Neural cell (in vitro differentiated cells): ENCODE results near the gene CLEC20A. TPM values are rescaled to one million over a fixed set of nuclear protein-coding genes. Genes with fewer than 3 reads are reported as not detected.

ENCODE experiments used
- H2AFZ ChIP-seq: fragments of 200-600, 300-800 bp; sonication (generic), shearing (Covaris generic); 2 replicates; pipeline ENCODE4 v1.6.0; 2014; ENCODE audit warnings: low read depth, mild to moderate bottlenecking, antibody characterized with exemption, low read length, moderate library complexity
- H3F3A ChIP-seq: fragments of 200-600 bp; shearing (Covaris generic); 2 replicates; pipeline ENCODE4 v1.6.1; 2016; ENCODE audit warnings: mild to moderate bottlenecking, moderate library complexity, mixed read lengths, antibody characterized with exemption, low read length; ENCODE audit not compliant: insufficient read depth, poor library complexity, severe bottlenecking
- H3K27ac ChIP-seq: fragments of 200-600, 300-800 bp; sonication (generic), shearing (Covaris generic); 2 replicates; pipeline ENCODE4 v1.5.1; 2014; ENCODE audit warnings: mild to moderate bottlenecking, low read length, moderate library complexity
- H3K27me3 ChIP-seq: fragments of 300-800, 200-600 bp; sonication (generic), shearing (Covaris generic); 2 replicates; pipeline ENCODE4 v1.6.0; 2014; ENCODE audit warnings: mild to moderate bottlenecking, low read depth, low read length, moderate library complexity; ENCODE audit not compliant: insufficient read depth
- H3K36me3 ChIP-seq: fragments of 300-800, 200-600 bp; sonication (generic), shearing (Covaris generic); 2 replicates; pipeline ENCODE4 v1.5.1; 2014; ENCODE audit warnings: mild to moderate bottlenecking, antibody characterized with exemption, low read length, moderate library complexity; ENCODE audit not compliant: insufficient read depth
- H3K4me2 ChIP-seq: fragments of 300-800, 200-600 bp; sonication (generic), shearing (Covaris generic); 2 replicates; pipeline ENCODE4 v1.6.0; 2014; ENCODE audit warnings: mild to moderate bottlenecking, low read length
- H3K4me3 ChIP-seq: fragments of 300-800, 200-600 bp; sonication (generic), shearing (Covaris generic); 2 replicates; pipeline ENCODE4 v1.5.1; 2014; ENCODE audit warnings: mild to moderate bottlenecking, low read length, moderate library complexity
- H3K79me2 ChIP-seq: fragments of 200-600 bp; shearing (Covaris generic); replicated peaks from 2 replicates; pipeline ENCODE4 v1.6.0; 2014; ENCODE audit warnings: mild to moderate bottlenecking, low read length, moderate library complexity; ENCODE audit not compliant: insufficient read depth
- H3K9ac ChIP-seq: fragments of 300-800, 200-600 bp; sonication (generic), shearing (Covaris generic); 2 replicates; pipeline ENCODE4 v1.6.1; 2016; ENCODE audit warnings: mild to moderate bottlenecking, low read length, mixed read lengths
- H3K9me2 ChIP-seq: fragments of 200-600 bp; shearing (Covaris generic); 2 replicates; pipeline ENCODE4 v1.6.1; 2016; ENCODE audit warnings: mild to moderate bottlenecking, low read length, mixed read lengths; ENCODE audit not compliant: insufficient read depth
- H3K9me3 ChIP-seq: fragments of 200-600, 300-800 bp; sonication (generic), shearing (Covaris generic); 2 replicates; pipeline ENCODE4 v1.6.1; 2016; ENCODE audit warnings: mild to moderate bottlenecking, mixed run types, low read length, moderate library complexity, mixed read lengths
- H4K20me1 ChIP-seq: fragments of 200-600 bp; shearing (Covaris generic); 2 replicates; pipeline ENCODE4 v1.6.1; 2016; ENCODE audit warnings: mild to moderate bottlenecking, mixed run types; ENCODE audit not compliant: insufficient read depth
- CTCF ChIP-seq: fragments of 450-650 bp; IDR thresholded peaks from 2 replicates; pipeline ENCODE4 v1.5.1; 2014; ENCODE audit warnings: antibody characterized with exemption, mild to moderate bottlenecking, moderate library complexity; ENCODE audit not compliant: poor library complexity, severe bottlenecking
- EP300 ChIP-seq: fragments of 450-650 bp; conservative IDR thresholded peaks from 2 replicates; pipeline ENCODE4 v1.6.1; 2014; ENCODE audit warnings: antibody characterized with exemption, mild to moderate bottlenecking, moderate library complexity; ENCODE audit not compliant: poor library complexity, severe bottlenecking
- EZH2 ChIP-seq: fragments of 200-600, 300-800 bp; shearing (Covaris generic), sonication (generic); IDR thresholded peaks from 2 replicates; pipeline ENCODE4 v1.6.1; 2014; ENCODE audit warnings: antibody characterized with exemption, low read length, borderline replicate concordance, mild to moderate bottlenecking; ENCODE audit not compliant: insufficient read depth, poor library complexity, severe bottlenecking
- MXI1 ChIP-seq: fragments of 450-650 bp; conservative IDR thresholded peaks from 2 replicates; pipeline ENCODE4 v1.6.1; 2014; ENCODE audit warnings: antibody characterized with exemption, mild to moderate bottlenecking; ENCODE audit not compliant: poor library complexity, severe bottlenecking
- POLR2AphosphoS5 ChIP-seq: IDR thresholded peaks from 2 replicates; pipeline ENCODE4 v1.6.1; 2012
- RAD21 ChIP-seq: fragments of 450-650 bp; conservative IDR thresholded peaks from 2 replicates; pipeline ENCODE4 v1.6.1; 2014; ENCODE audit warnings: antibody characterized with exemption, mild to moderate bottlenecking, moderate library complexity
- REST ChIP-seq: IDR thresholded peaks from 2 replicates; pipeline ENCODE4 v1.6.1; 2012; ENCODE audit warnings: borderline replicate concordance
- SMC3 ChIP-seq: fragments of 450-650 bp; conservative IDR thresholded peaks from 2 replicates; pipeline ENCODE4 v1.6.1; 2014; ENCODE audit warnings: antibody characterized with exemption, mild to moderate bottlenecking, moderate library complexity; ENCODE audit not compliant: poor library complexity
- TAF1 ChIP-seq: IDR thresholded peaks from 2 replicates; pipeline ENCODE4 v1.6.1; 2012; ENCODE audit warnings: low read depth
- polyA plus RNA-seq: library from polyadenylated mRNA; depleted of rRNA; stranded (reverse); fragments of >200 nt; gene quantifications from 2 replicates; pipeline ENCODE4 v1.2.3, GENCODE V29; 2014

CLEC20A gene
- polyA plus RNA-seq, 1 donor from 2014 or later, result 0.78 TPM

- TF ChIP-seq SMC3, result no peak
- no peak for TF ChIP-seq CTCF
- TF ChIP-seq RAD21, result no peak
- TF ChIP-seq REST, result no peak
- no peak for TF ChIP-seq POLR2AphosphoS5
- TF ChIP-seq EZH2, result no peak
- TF ChIP-seq EP300, result no peak
- no peak for TF ChIP-seq TAF1
- TF ChIP-seq MXI1, result no peak
- Histone ChIP-seq H4K20me1 (no peaks in the 10 kb centered on the region), H3K9ac (peak overlapping the region; percentile 77), H3K36me3 (no peaks in the 10 kb centered on the region), H3K27ac (no peak overlapping the region), H3K9me2 (no peaks in the 10 kb centered on the region), H3K4me2 (peak overlapping the region; percentile 30), H3K27me3 (no peaks in the 10 kb centered on the region), H3F3A (no peaks in the 10 kb centered on the region), H3K9me3 (no peaks in the 10 kb centered on the region), H3K79me2 (no peaks in the 10 kb centered on the region), H2AFZ (peak overlapping the region; percentile 83), H3K4me3 (peak overlapping the region; percentile 79)
Observed at GRCh38 chr1:178541829-178542553, 45.2 kb upstream of the CLEC20A start.

- no peaks in the 10 kb centered on the region for H3K36me3 ChIP-seq
- no peaks in the 10 kb centered on the region for H3K27me3 ChIP-seq
- H4K20me1 ChIP-seq, result no peaks in the 10 kb centered on the region
- TF ChIP-seq CTCF (no peak), REST (no peak), TAF1 (no peak), MXI1 (no peak), EZH2 (no peak), RAD21 (no peak), POLR2AphosphoS5 (no peak), EP300 (no peak)
- H3F3A ChIP-seq, result no peaks in the 10 kb centered on the region
- no peaks in the 10 kb centered on the region for H3K9me3 ChIP-seq
- H3K27ac ChIP-seq, result no peak overlapping the region
- H2AFZ ChIP-seq, result no peak overlapping the region
- H3K4me3 ChIP-seq, result peak overlapping the region; percentile 79
- H3K4me2 ChIP-seq, result no peak overlapping the region
- no peaks in the 10 kb centered on the region for H3K79me2 ChIP-seq
- no peaks in the 10 kb centered on the region for H3K9me2 ChIP-seq
- H3K9ac ChIP-seq, result no peak overlapping the region
Observed at GRCh38 chr1:178541379-178541778, 44.6 kb upstream of the CLEC20A start.
